GM18870 (cell line): ENCODE results near the gene XG.
"Not testable (repeated sequence)": the region's sequence is repeated elsewhere in the genome, so short reads cannot be mapped to it uniquely, and the experiment has no call there.

Experiments used
- ATAC-seq: cut with Tn5 transposase; IDR thresholded peaks from one replicate; pipeline ENCODE4 v1.9.1; 2021; ENCODE audit warnings: moderate library complexity; ENCODE audit not compliant: unreplicated experiment

The XG gene

GRCh38 chrX:2780472-2781225, 28.8 kb downstream of the XG start:
- ATAC-seq, result not testable (repeated sequence)

- no peak for ATAC-seq
Measured at GRCh38 chrX:2781226-2781571, 29.4 kb downstream of the XG start.

GRCh38 chrX:2781698-2782097, 29.9 kb downstream of the XG start:
- ATAC-seq, result no peak

- no peak for ATAC-seq
Measured at GRCh38 chrX:2782171-2782570, 30.3 kb downstream of the XG start.

- ATAC-seq, result no peak
Measured at GRCh38 chrX:2782778-2783177, 30.9 kb downstream of the XG start.

- no peak for ATAC-seq
Measured at GRCh38 chrX:2784026-2784425, 32.2 kb downstream of the XG start.

- no peak for ATAC-seq
Measured at GRCh38 chrX:2785538-2785937, 33.7 kb downstream of the XG start.

GRCh38 chrX:2788980-2789379, 37.1 kb downstream of the XG start:
- ATAC-seq, result no peak

- ATAC-seq, result no peak
Measured at GRCh38 chrX:2789569-2789968, 37.7 kb downstream of the XG start.

- no peak for ATAC-seq
Measured at GRCh38 chrX:2793752-2794151, 41.9 kb downstream of the XG start.

- no peak for ATAC-seq
Measured at GRCh38 chrX:2794336-2794735, 42.5 kb downstream of the XG start.

- not testable (repeated sequence) for ATAC-seq
Measured at GRCh38 chrX:2796808-2797207, 45.0 kb downstream of the XG start.

GRCh38 chrX:2799369-2799768, 47.5 kb downstream of the XG start:
- ATAC-seq, result no peak

- not testable (repeated sequence) for ATAC-seq
Measured at GRCh38 chrX:2799980-2800379, 48.1 kb downstream of the XG start.

- ATAC-seq, result no peak
Measured at GRCh38 chrX:2801223-2801622, 49.4 kb downstream of the XG start.

- ATAC-seq, result not testable (repeated sequence)
Measured at GRCh38 chrX:2802376-2803090, 50.7 kb downstream of the XG start.

- not testable (repeated sequence) for ATAC-seq
Measured at GRCh38 chrX:2803486-2803885, 51.6 kb downstream of the XG start.

GRCh38 chrX:2804106-2804843, 52.4 kb downstream of the XG start:
- ATAC-seq, result not testable (repeated sequence)

- ATAC-seq, result not testable (repeated sequence)
Measured at GRCh38 chrX:2804858-2805257, 53.0 kb downstream of the XG start.

- no peak for ATAC-seq
Measured at GRCh38 chrX:2811271-2811670, 59.4 kb downstream of the XG start.

- ATAC-seq, result peak; percentile 92
Measured at GRCh38 chrX:2812161-2812907, 60.5 kb downstream of the XG start.
